NCI-H2107 treated with DMSO at 0.1 percent for 48 hours (cell line): ENCODE results near the gene CCNE1.
"Not testable (repeated sequence)": the region's sequence is repeated elsewhere in the genome, so short reads cannot be mapped to it uniquely, and the experiment has no call there.

Source experiments
- DNase-seq: peaks from one replicate; lab custom pipeline; 2025; ENCODE audit not compliant: unreplicated experiment; lab: John Stamatoyannopoulos, UW

CCNE1 gene

DNA sequence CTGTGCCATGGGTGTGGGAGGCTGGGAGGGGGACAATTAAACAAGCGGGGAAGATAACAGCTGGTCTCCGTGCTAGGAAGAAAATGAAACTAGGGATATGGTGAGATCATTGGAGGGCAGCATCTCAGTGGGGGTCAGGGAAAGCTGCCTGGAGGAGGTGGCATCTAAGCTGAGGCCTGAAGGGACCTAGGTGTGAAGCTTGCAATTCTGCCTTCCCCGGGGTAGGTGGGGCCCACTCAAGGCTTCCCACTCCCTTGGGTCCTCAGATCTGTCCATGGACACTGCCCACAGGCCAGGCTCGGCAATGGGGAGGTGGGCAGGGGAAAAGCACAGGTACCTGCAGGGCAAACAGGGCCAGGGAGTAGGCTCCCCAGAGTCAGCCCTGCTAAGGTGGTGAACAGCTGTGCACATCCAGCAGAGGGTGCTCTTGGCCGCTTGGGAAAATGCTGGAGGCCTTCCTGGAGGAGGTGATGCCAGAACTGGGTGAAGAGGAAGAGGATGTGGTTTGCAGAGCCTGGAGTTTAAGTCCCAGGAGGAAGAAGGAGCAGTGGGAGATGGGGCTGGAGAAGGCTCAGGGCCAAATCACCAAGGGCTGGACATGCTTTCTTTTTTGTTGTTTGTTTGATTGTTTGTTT is 25.7 kb upstream of the CCNE1 start:
- DNase-seq = no peak

GRCh38 chr19:29787281-29787680 is 24.5 kb upstream of the CCNE1 start:
- DNase-seq = no peak

- DNase-seq = no peak
Observed at GRCh38 chr19:29789007-29789406, 22.8 kb upstream of the CCNE1 start.

GRCh38 chr19:29793116-29793727 is 18.6 kb upstream of the CCNE1 start:
- DNase-seq = no peak

- DNase-seq = not testable (repeated sequence)
Observed at GRCh38 chr19:29794490-29794889, 17.3 kb upstream of the CCNE1 start.

DNA sequence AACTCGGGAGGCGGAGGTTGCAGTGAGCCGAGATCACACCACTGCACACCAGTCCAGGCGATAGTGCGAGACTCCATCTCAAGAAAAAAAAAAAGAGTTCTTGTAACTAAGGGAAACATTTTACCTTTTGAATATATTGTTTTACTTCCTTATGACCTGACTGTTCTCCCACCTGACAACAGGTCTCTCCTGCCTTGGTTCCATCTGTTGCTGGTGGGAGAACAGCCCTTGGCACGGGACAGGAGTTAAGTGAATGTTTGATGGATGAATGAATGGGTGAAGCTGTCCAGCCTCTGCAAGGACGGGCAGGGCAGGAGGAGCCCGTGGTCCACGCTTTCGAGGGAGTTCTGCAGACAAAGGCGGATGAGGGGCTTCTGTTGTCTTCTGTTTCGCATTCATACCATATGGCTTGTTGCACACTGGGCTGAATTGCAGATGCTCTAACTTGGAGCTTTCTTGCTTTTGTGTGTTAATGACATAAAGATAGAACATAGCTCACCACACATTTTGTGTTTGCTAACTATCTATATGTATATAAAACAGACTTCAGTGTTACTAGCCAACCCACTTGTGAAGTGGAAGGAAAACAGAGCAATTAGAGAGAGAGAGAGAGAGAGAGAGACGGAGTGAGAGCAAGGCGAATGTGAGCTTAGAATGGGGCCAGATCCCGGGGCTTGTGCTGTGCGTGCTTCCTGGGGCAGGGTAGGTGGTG is 16.2 kb upstream of the CCNE1 start:
- no peak for DNase-seq

DNA sequence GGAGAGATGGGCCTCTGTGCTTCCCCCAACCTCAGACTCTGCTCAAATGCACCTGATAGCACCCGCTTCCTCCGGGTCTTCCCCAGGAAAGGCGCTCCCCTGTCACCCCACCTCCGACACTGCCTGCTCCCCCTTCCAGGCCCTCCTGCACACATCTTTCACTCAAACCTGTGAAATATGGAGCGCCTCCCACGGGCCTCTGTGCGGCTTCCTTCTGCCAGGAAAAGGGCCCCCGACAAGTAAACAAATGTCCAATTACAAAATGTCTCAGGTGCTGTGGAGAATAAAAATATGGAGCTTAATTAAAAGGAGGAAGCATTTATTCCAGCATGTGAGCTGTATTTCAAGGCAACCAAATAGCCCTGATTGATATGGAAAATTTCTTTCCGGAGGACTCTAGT is 15.6 kb upstream of the CCNE1 start:
- DNase-seq = no peak

DNA sequence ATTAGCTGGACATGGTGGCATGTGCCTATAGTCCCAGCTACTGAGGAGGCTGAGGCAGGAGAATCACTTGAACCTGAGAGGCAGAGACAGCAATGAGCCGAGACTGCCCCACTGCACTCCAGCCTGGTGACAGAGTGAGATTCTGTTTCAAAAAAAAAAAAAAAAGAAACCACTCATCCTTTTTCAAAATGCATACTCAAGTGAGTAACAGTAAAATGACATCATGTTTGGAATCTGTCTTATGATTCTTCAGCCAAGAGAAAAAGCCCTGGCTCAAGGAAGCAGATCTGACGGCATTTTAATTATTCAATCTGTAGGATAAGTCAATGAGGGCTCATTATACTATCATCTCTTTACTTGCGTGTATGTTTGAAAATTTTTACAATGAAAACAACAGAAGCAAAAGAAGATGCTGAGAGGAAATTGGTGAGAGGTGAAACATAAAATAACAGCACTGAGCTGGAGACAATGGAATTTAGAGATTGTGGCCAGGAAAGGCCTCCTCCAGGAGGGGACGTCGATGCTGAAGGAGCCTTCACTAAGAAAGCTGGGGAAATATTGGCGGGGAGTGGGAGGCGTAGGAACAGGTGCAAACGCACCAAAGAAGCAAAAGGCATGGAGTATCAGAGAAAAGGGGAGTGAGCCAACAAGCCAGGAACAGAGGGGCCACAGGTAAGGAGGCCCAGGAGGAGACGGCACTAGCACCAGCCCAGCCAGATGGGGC is 12.9 kb upstream of the CCNE1 start:
- no peak for DNase-seq

GRCh38 chr19:29800100-29800825 is 11.5 kb upstream of the CCNE1 start:
- no peak for DNase-seq

- not testable (repeated sequence) for DNase-seq
Observed at GRCh38 chr19:29803951-29804350, 7.8 kb upstream of the CCNE1 start.

DNA sequence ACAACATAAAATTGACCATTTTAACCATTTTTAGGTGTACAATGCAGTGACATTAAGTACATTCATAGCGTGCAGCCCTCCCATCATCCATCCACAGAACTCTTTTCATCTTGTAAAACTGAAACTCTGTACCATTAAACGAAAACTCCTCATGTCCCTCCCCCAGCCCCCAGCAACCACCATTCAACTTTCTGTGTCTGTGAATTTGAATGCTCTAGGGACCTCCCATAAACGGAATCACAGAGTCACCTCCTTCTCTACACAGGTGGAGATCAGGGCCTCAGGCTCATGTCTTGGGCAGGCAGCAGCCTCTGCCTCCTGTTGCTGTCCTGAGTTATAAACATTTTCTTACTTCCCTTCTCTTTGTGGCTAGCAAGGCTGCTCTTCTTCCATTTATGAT is 7.3 kb upstream of the CCNE1 start:
- DNase-seq = no peak

GRCh38 chr19:29805031-29805965 is 6.5 kb upstream of the CCNE1 start:
- no peak for DNase-seq

- DNase-seq = no peak
Observed at GRCh38 chr19:29806098-29806866, 5.5 kb upstream of the CCNE1 start.

DNA sequence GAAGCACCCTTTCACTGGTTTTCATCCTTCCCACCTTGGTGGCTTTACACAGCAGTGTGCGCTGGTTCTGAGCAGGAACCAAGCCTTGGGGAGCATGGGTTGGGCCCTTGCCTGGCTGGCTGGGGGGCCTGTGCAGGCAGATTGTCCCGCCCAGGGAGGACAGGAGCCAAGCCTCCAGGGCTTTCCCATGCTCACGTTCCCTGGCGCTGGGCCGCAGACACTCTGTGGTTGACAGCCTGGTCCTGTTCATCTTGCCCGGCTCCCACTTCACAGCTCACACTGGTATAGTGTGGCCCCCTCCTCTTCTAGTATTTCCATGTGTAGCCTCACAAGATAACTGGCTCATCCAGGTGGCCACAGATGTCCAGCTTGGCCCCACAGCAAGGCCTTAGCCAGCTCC is 4.6 kb upstream of the CCNE1 start:
- no peak for DNase-seq

GRCh38 chr19:29807870-29808405 is 3.9 kb upstream of the CCNE1 start:
- DNase-seq = no peak

- no peak for DNase-seq
Observed at GRCh38 chr19:29809795-29810503, 1.8 kb upstream of the CCNE1 start.

DNA sequence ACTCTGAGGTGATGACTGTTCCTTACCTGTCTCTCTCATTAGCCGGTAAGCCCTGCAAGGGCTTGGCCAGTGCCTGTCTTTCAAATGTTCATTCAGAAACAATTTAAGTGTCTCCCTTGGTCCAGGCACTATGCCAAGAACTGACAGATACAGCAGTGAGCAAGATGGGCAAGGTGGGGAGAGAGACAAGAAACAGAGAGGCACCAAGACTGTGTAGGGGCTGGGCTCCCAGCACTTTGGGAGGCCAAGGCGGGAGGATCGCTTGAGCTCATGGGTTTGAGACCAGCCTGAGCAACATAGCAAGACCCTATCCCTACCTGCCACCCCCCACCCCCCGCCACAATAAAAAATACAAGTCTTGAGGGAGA is 1.3 kb upstream of the CCNE1 start:
- DNase-seq = no peak

DNA sequence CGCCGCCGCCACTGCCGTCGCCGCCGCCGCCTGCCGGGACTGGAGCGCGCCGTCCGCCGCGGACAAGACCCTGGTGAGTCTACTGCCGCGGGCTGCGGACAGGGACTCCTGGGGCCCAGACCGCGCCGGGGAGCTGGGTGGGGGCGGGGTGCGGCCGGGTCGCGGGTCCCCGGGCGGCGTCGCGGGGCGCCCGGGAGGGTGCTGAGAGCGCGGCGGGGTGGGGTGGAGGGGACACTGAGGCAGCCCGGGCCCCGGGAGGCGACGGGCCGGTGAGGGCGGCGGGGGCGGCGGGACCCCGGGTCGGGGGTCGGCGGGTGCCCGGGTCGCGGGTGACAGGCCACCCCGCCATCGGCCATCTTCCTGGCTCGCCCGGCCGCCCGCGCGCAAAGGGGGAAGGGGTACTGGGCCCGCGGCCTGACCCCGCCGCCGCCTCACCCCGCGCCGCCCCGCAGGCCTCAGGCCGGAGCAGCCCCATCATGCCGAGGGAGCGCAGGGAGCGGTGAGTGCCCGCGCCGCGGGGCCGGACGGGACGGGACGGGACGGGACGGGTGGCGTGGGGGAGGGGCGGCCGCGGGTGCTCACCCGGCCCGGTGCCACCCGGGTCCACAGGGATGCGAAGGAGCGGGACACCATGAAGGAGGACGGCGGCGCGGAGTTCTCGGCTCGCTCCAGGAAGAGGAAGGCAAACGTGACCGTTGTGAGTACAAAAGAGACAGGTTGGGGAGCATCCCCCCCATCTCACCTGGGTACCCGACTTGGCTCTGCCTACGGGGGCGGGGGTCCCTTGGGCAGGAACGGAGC is 489 bp downstream of the CCNE1 start:
- DNase-seq = no peak
